ENCODE measurements around the gene IPCEF1. TPM values are rescaled to one million over a fixed set of nuclear protein-coding genes. Genes with fewer than 3 reads are reported as not detected.
A peak's percentile ranks its signal among the peaks of the same experiment; 100 is the strongest.

The IPCEF1 gene
- total RNA-seq, 2 donors from 2014 or later, result 0.51 to 0.93 TPM

DNA sequence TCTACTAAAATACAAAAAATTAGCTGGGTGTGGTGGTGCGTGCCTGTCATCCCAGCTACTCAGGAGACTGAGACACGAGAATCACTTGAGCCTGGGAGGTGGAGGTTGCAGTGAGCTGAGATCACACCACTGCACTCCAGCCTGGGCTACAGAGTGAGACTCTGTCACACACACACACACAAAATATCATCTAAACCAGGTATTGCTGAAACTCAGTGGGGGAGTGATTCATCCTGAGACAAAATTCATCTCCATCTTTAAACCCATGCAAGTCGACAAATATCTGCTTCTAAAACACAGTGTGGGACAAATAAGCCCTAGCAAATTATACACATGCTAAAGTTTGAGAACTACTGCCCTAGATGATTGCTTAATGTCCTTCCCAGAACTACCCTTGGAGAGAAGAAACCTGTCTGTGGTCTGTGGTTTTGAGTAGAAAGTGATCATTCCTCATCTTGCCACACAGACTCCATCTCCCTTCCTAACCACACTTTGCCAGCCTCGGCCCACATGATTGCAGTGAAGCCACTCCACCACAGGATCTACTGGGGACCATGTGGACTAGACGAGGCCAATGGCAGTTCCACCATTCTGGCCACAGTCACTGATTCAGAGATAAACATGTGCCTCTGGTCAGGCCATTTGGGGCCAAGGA is 187.3 kb downstream of the IPCEF1 start:
- Histone ChIP-seq H3K9me3 (no peaks in the 10 kb centered on the region), H3K36me3 (no peaks in the 10 kb centered on the region), H3K27me3 (no peaks in the 10 kb centered on the region), H3K4me1 (no peaks in the 10 kb centered on the region), H3K4me3 (no peak overlapping the region), H3K27ac (no peak overlapping the region)
- no peak for DNase-seq (ENCODE audit: low spot score)
- TF ChIP-seq, protein P1, sequence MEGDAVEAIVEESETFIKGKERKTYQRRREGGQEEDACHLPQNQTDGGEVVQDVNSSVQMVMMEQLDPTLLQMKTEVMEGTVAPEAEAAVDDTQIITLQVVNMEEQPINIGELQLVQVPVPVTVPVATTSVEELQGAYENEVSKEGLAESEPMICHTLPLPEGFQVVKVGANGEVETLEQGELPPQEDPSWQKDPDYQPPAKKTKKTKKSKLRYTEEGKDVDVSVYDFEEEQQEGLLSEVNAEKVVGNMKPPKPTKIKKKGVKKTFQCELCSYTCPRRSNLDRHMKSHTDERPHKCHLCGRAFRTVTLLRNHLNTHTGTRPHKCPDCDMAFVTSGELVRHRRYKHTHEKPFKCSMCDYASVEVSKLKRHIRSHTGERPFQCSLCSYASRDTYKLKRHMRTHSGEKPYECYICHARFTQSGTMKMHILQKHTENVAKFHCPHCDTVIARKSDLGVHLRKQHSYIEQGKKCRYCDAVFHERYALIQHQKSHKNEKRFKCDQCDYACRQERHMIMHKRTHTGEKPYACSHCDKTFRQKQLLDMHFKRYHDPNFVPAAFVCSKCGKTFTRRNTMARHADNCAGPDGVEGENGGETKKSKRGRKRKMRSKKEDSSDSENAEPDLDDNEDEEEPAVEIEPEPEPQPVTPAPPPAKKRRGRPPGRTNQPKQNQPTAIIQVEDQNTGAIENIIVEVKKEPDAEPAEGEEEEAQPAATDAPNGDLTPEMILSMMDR (IDR thresholded peaks at IDR 0.05), result no peak

DNA sequence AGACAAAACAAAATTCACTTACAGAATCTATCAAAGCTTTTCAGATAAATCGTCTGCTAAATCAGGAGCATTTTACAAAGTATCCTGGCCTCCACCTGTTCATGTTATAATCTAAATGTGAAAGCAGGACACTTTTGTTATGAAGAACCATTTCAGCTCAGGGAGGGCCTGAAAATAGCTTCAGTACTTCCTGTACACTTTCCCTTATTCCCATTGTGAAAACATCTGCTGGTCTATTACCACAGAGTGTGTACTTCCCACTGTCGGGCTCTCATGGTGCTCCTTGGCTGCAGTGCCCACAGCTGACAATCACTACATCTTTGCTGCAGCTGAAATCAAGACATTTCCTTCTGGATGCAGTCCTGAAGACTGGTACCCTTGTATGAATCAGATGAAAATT is 189.5 kb downstream of the IPCEF1 start:
- Histone ChIP-seq H3K36me3 (no peaks in the 10 kb centered on the region), H3K27me3 (no peaks in the 10 kb centered on the region), H3K4me1 (no peaks in the 10 kb centered on the region), H3K4me3 (no peak overlapping the region), H3K9me3 (no peaks in the 10 kb centered on the region), H3K27ac (peak overlapping the region in 1 of 2 donors; percentile 36)
- TF ChIP-seq, protein P1 (IDR thresholded peaks at IDR 0.05), result no peak
- no peak for DNase-seq (ENCODE audit: low spot score)

GRCh38 chr6:154166140-154166539 is 190.5 kb downstream of the IPCEF1 start:
- H3K4me3 ChIP-seq, result no peak overlapping the region
- no peak overlapping the region for H3K27ac ChIP-seq
- no peak for DNase-seq (ENCODE audit: low spot score)
- no peaks in the 10 kb centered on the region for H3K27me3 ChIP-seq
- TF ChIP-seq, protein P1 (IDR thresholded peaks at IDR 0.05), result no peak
- H3K4me1 ChIP-seq, result no peaks in the 10 kb centered on the region
- H3K9me3 ChIP-seq, result no peaks in the 10 kb centered on the region
- no peaks in the 10 kb centered on the region for H3K36me3 ChIP-seq

DNA sequence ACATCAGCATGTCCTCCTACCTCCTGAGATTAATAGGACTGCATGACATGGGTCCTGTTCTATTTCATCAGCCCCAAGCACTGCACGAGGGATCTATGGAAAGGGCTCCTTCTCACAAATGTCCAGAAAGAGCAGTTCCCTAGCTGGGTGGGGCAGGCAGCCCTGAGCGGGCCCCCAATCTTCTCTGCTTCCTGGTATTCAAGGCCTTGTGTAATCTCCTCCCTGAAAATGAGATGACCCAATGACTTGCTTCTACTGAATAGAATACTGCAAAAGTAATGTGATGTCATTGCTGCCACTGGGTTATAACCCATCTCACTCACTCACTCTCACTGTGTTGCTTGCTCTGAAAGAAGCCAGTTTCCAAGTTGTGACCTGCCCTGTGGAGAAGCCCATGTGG is 191.1 kb downstream of the IPCEF1 start:
- H3K9me3 ChIP-seq, result no peaks in the 10 kb centered on the region
- no peaks in the 10 kb centered on the region for H3K4me1 ChIP-seq
- TF ChIP-seq, protein P1 (IDR thresholded peaks at IDR 0.05), result no peak
- no peak overlapping the region for H3K4me3 ChIP-seq
- H3K27me3 ChIP-seq, result no peaks in the 10 kb centered on the region
- no peaks in the 10 kb centered on the region for H3K36me3 ChIP-seq
- no peak overlapping the region for H3K27ac ChIP-seq
- no peak for DNase-seq (ENCODE audit: low spot score)

DNA sequence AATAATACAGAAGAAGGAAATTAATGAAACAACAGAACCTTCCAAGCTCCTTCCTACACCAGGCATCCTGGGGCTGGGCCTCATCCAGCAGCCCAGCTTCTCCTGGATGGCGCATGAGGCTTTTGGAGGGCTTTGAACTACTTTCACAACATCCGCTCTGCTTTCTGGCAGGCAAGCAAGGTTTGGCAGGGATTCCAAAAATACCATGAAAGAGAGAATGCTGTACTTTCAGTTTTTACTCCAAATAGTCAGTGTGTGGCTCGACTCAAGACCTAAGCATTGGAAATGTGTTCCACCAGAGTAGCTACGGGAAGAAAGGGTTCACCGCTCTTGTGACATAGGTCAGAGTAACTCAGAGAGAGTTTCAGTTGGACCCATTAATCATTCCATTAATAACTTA is 192.2 kb downstream of the IPCEF1 start:
- no peaks in the 10 kb centered on the region for H3K9me3 ChIP-seq
- TF ChIP-seq, protein P1 (IDR thresholded peaks at IDR 0.05), result no peak
- no peaks in the 10 kb centered on the region for H3K36me3 ChIP-seq
- DNase-seq (ENCODE audit: low spot score), result peak; percentile 64
- H3K27me3 ChIP-seq, result no peaks in the 10 kb centered on the region
- no peak overlapping the region for H3K4me3 ChIP-seq
- H3K4me1 ChIP-seq, result no peaks in the 10 kb centered on the region
- no peak overlapping the region for H3K27ac ChIP-seq

DNA sequence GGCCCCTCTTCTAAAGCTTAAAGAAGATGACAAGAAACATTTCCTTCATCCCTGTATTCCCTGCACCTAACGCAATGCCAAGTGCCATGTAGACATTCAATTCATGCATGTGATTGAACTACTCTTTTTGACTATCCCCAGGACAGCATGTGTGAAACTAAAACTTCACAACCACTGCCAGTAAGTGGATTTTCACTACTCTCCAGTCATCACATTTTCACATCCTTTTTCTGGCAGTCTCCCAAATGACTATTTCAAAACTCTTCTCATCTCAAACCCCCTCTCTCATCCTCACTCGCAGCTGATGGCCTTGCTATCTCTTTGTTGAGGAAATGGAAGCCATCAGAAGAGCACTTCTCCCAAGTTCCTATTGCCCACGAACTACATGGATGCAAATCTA is 194.9 kb downstream of the IPCEF1 start:
- H3K4me1 ChIP-seq, result peaks cover 0 to 12% of the 10 kb centered on the region in 2 donors
- TF ChIP-seq, protein P1 (IDR thresholded peaks at IDR 0.05), result no peak
- H3K27me3 ChIP-seq, result no peaks in the 10 kb centered on the region
- no peak for DNase-seq (ENCODE audit: low spot score)
- H3K36me3 ChIP-seq, result no peaks in the 10 kb centered on the region
- H3K9me3 ChIP-seq, result no peaks in the 10 kb centered on the region
- no peak overlapping the region for H3K4me3 ChIP-seq
- no peak overlapping the region for H3K27ac ChIP-seq

Data from right atrium auricular region (tissue), 2 donors.